ENCODE data around the gene UBIAD1.
"Not testable (repeated sequence)": the region's sequence is repeated elsewhere in the genome, so short reads cannot be mapped to it uniquely, and the experiment has no call there.

GRCh38 chr1:11305516-11305915 lies 32.5 kb downstream of the UBIAD1 start:
- not testable (repeated sequence) for TF ChIP-seq POLR2A (IDR thresholded peaks at IDR 0.05)
- TF ChIP-seq, protein P1, sequence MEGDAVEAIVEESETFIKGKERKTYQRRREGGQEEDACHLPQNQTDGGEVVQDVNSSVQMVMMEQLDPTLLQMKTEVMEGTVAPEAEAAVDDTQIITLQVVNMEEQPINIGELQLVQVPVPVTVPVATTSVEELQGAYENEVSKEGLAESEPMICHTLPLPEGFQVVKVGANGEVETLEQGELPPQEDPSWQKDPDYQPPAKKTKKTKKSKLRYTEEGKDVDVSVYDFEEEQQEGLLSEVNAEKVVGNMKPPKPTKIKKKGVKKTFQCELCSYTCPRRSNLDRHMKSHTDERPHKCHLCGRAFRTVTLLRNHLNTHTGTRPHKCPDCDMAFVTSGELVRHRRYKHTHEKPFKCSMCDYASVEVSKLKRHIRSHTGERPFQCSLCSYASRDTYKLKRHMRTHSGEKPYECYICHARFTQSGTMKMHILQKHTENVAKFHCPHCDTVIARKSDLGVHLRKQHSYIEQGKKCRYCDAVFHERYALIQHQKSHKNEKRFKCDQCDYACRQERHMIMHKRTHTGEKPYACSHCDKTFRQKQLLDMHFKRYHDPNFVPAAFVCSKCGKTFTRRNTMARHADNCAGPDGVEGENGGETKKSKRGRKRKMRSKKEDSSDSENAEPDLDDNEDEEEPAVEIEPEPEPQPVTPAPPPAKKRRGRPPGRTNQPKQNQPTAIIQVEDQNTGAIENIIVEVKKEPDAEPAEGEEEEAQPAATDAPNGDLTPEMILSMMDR (IDR thresholded peaks at IDR 0.05), result not testable (repeated sequence)
